ENCODE measurements around the gene APH1B.

The APH1B gene

DNA sequence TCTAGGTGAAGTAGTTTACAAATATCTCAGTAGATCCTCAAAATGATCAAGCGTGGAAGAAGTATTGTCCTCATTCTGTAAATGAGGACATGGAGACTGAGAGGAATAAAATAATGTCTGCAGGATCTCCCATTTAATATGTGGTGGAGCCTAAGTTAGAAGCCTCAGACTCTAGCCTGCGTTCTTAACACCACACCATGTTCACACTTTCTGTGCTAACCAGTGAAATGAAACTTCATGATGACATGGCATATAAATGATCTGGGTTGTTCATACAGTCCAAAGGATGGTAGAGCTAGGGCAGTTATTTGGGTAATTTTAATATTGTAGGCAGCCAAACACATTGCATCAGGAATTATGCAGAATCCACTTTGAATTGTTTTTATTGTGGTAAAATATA lies 25.1 kb upstream of the APH1B start:
- DNase-seq (ENCODE audit: low read depth in 1 of 2, low spot score in 1 of 2), result no peak

GRCh38 chr15:63254991-63255390 lies 22.4 kb upstream of the APH1B start:
- DNase-seq (ENCODE audit: low read depth in 1 of 2, low spot score in 1 of 2), result no peak

- no peak for DNase-seq (ENCODE audit: low read depth in 1 of 2, low spot score in 1 of 2)
Measured at GRCh38 chr15:63255489-63255990, 21.9 kb upstream of the APH1B start.

GRCh38 chr15:63256433-63257274 lies 20.8 kb upstream of the APH1B start:
- no peak for DNase-seq (ENCODE audit: low read depth in 1 of 2, low spot score in 1 of 2)

DNA sequence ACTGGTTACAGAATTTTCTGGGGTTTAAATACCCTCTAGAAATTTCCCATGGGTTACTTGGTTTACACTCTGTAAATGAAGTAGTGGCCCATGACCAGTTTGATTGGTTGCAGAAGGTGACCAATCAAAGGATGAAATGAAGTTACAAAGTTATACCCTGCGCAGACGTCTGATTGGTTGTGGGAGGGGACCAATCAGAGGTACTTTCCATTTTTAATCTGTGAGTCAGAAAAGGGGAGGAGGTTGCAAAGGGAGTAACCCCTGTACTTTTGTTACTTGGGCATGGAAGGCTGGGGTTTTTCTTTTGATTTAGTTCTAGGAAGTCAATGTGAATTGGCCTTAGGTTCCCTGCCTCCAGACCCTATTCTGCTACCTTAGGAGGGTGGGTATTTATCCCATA lies 18.7 kb upstream of the APH1B start:
- DNase-seq (ENCODE audit: low read depth in 1 of 2, low spot score in 1 of 2), result no peak

DNA sequence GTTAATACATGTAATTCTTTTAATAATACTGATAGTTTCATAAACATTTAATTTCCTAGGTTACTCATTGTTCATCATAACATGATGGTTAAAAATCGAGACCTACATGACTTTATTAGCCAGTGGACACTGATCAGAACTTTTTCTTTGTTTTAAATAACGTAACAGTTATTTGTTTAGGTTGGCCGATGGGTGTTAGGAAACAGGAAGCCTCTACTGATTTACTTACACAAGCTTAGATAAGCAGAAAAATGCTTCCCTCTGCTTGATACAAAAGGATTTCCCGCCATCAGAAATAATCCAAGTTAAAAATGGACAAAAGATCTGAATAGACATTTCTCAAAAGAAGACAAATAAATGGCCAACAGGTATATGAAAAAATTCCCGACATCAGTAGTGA lies 16.6 kb upstream of the APH1B start:
- DNase-seq (ENCODE audit: low read depth in 1 of 2, low spot score in 1 of 2), result no peak

DNA sequence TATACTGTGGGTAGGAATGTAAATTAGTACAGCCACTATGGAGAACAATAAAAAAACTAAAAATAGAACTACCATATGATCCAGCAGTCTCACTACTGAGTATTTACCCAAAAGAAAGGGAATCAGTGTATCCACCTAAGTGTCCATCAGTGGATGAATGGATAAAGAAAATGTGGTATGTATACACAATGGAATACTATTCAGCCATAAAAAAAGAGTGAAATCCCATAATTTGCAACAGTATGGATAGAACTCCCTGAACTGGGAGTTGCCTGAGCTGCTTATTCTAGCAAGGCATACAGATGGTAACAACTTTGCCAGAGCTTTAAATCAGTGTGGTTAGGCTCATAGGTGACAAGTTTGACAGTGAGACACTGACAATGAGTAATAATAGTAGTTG lies 16.1 kb upstream of the APH1B start:
- DNase-seq (ENCODE audit: low read depth in 1 of 2, low spot score in 1 of 2), result no peak

DNA sequence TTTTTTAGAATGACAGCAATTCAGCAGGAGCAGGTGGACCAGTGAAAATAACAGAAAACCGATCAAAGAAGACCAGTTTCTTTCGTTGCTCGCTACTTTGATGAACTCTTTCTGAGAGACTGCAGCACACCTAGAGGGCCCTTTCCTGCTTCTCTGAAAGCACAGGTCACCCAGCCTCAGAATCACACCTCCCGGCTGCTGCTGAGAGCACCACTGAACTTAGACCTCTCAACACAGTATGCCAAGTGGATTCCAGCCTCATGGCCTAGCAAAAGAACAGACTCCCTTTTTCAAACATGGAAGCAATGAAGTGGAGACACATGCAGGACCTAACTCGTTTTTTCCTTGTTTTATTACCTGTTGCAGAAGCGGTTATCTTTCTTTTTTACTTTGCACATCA lies 13.9 kb upstream of the APH1B start:
- DNase-seq (ENCODE audit: low read depth in 1 of 2, low spot score in 1 of 2), result no peak

DNA sequence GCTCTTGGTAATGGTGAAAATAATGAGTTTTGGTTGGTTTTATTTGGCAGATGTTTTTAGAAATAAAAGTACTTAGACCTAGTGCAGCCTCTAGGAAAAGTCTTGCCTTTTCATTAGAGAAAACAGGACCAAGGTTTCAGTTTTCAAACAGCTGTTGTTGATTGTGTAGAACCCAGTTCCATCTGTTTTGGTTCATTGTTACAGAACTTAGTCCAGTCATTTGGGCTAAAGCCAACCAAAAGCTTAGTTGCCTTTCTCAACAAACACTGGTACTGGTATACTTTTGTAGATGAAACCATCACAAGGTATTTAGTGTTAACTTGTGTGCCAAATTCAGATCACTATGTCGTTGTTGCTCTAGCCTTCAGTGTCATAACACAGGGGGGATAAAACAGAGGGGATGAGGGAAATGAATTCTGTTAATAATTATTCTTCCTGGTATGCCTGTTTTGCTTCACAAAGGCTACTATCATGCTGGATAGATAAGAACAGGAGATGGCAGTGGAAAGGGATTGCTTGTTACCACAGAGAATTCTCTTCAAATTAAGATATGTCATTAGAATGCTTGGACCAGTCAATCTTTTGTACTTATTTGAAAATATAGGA lies 12.6 kb upstream of the APH1B start:
- DNase-seq (ENCODE audit: low read depth in 1 of 2, low spot score in 1 of 2), result no peak

- no peak for DNase-seq (ENCODE audit: low read depth in 1 of 2, low spot score in 1 of 2)
Measured at GRCh38 chr15:63274427-63274826, 3.0 kb upstream of the APH1B start.

DNA sequence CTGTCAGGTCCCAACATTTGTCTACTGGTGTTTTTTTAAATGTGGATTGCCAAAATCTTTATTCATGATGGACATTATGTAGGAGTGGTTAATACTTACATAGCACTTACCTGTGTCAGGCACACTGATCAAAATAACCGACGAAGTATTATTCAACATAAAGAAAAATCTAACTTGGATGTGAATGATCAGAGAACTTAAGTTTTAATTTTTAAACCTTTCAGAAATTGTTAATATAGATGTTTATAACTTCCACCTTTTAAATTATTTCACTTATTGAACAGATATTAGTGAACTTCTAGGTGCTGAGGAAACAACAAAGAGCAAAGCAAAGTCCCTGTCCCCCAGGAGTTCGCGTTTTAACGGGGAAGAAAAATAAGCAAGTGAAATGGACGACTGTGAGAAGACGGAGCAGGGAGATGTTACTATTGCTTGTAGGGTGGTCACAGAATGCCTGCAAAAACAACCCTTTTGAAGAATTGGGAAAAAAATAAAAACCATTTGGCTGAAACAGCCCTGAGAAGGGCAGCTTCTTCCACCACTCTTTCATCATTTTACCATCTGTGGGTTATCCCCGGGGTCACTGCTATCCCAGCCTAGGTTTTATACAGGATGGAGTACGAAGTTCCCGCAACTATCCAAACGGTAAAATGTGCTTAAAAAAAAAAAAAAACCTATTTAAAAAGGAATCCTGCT lies 915 bp upstream of the APH1B start:
- DNase-seq (ENCODE audit: low read depth in 1 of 2, low spot score in 1 of 2), result no peak

DNA sequence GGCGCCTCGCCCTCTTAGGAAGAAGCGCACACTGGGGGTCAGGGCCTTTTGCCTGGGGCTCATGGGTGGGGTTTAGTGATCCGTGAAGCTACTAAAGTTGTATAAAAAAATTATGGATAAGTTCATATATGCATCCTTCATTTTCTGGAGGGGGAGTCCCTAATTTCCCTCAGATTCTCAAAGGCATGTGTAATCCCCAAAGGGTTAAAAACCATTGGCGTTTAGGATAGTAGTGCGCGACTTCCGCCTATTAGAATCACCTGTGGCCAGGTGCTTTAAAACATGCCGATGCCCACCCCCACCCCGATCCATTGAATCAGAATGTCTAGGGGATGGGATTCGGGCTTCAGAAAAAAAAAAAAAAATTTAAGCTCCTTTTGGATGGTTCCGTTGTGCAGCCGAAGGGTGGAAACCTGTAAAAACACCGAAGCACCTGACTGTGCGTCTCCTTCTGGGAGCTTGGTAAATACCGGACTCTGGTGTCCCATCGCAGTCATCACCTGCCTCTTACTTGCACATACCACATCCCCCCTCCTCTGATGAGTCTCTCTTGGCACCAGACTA lies 570 bp downstream of the APH1B start:
- DNase-seq (ENCODE audit: low read depth in 1 of 2, low spot score in 1 of 2), result no peak

- DNase-seq (ENCODE audit: low read depth in 1 of 2, low spot score in 1 of 2), result no peak
Measured at GRCh38 chr15:63283126-63283525, 5.7 kb downstream of the APH1B start.

DNA sequence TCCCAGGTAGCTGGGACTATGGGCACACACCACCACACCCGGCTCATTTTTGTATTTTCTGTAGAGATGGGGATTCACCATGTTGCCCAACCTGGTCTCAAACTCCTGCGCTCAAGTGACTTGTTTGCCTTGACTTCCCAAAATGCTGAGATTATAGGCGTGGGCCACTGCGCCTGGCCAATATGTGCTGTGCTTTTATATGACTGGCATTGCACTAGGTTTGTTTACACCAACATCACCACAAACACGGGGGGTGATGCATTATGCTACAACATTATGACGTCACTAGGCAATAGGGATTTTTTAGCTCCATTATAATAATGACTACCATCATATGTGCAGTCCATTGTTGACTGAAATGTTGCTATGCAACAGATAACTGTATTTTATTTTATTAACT lies 6.9 kb downstream of the APH1B start:
- DNase-seq (ENCODE audit: low read depth in 1 of 2, low spot score in 1 of 2), result no peak

DNA sequence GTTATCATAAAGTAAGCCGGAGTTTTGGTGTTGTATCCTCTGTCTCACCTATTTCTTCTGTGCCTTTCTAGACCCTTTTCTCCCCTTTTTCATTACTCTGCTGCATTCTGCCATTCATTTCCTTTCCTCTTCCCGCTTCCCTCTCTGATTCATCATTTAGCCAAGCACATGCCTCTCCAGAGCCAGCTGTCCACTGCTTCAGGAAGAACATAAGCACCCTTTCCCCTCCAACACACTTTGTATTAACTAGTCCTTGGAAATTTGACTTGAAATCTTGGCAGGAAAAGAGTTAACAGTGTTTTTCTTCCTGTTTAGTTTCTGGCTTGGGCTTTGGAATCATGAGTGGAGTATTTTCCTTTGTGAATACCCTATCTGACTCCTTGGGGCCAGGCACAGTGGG lies 9.7 kb downstream of the APH1B start:
- DNase-seq (ENCODE audit: low read depth in 1 of 2, low spot score in 1 of 2), result no peak

- DNase-seq (ENCODE audit: low read depth in 1 of 2, low spot score in 1 of 2), result no peak
Measured at GRCh38 chr15:63288342-63288741, 10.9 kb downstream of the APH1B start.

GRCh38 chr15:63288778-63289378 lies 11.5 kb downstream of the APH1B start:
- DNase-seq (ENCODE audit: low read depth in 1 of 2, low spot score in 1 of 2), result no peak

GRCh38 chr15:63291507-63291906 lies 14.1 kb downstream of the APH1B start:
- no peak for DNase-seq (ENCODE audit: low read depth in 1 of 2, low spot score in 1 of 2)

- DNase-seq (ENCODE audit: low read depth in 1 of 2, low spot score in 1 of 2), result no peak
Measured at GRCh38 chr15:63292241-63292640, 14.8 kb downstream of the APH1B start.

- no peak for DNase-seq (ENCODE audit: low read depth in 1 of 2, low spot score in 1 of 2)
Measured at GRCh38 chr15:63292771-63293170, 15.4 kb downstream of the APH1B start.

GRCh38 chr15:63294359-63294758 lies 17.0 kb downstream of the APH1B start:
- no peak for DNase-seq (ENCODE audit: low read depth in 1 of 2, low spot score in 1 of 2)
